Neutrophil (primary cell): ENCODE data around the gene CCSER1.

Experiments
- H3K27ac ChIP-seq: fragments of 200-600 bp; sonication (generic); 2 replicates; pipeline ENCODE4 v1.5.1; 2016; ENCODE audit warnings: mild to moderate bottlenecking, moderate library complexity
- H3K27me3 ChIP-seq: fragments of 200-600 bp; sonication (generic); 2 replicates; pipeline ENCODE4 v1.6.0; 2016; ENCODE audit warnings: mild to moderate bottlenecking
- H3K36me3 ChIP-seq: fragments of 200-600 bp; sonication (generic); 2 replicates; pipeline ENCODE4 v1.5.1; 2017
- H3K4me1 ChIP-seq, 2 experiments: fragments of 200-600 bp in 1 of 2; sonication (generic) in 1 of 2; 1 replicate in 1 of 2; 2 replicates in 1 of 2; pipeline versions ENCODE4 v1.5.1 to v1.6.1; 2013 to 2016; ENCODE audit warnings: low read depth in 1 of 2, low read length in 1 of 2, mild to moderate bottlenecking in 1 of 2, moderate library complexity in 1 of 2; ENCODE audit not compliant: control insufficient read depth in 1 of 2, insufficient read depth in 1 of 2
- H3K4me3 ChIP-seq, 2 experiments: fragments of 200-600 bp in 1 of 2; sonication (generic) in 1 of 2; 1 replicate in 1 of 2; 2 replicates in 1 of 2; pipeline ENCODE4 v1.5.1; 2013 to 2016; ENCODE audit warnings: low read depth in 1 of 2, low read length in 1 of 2, mild to moderate bottlenecking in 1 of 2, moderate library complexity in 1 of 2
- H3K9me3 ChIP-seq: fragments of 200-600 bp; sonication (generic); 2 replicates; pipeline ENCODE4 v1.5.1; 2016
- CTCF ChIP-seq: fragments of 200-600 bp; sonication (generic); IDR thresholded peaks from 2 replicates; pipeline ENCODE4 v1.5.1; 2016; ENCODE audit warnings: antibody characterized with exemption

Gene CCSER1

GRCh38 chr4:91037951-91038350, 910.8 kb downstream of the CCSER1 start:
- TF ChIP-seq CTCF: no peak
- Histone ChIP-seq H3K4me3 (no peak overlapping the region), H3K27ac (no peak overlapping the region), H3K9me3 (no peaks in the 10 kb centered on the region), H3K27me3 (no peaks in the 10 kb centered on the region), H3K4me1 (no peaks in the 10 kb centered on the region), H3K36me3 (no peaks in the 10 kb centered on the region)

- no peak for TF ChIP-seq CTCF
- Histone ChIP-seq H3K4me1 (no peaks in the 10 kb centered on the region), H3K27ac (no peak overlapping the region), H3K4me3 (no peak overlapping the region), H3K36me3 (no peaks in the 10 kb centered on the region), H3K9me3 (no peaks in the 10 kb centered on the region), H3K27me3 (no peaks in the 10 kb centered on the region)
Measured at GRCh38 chr4:91057871-91058270, 930.7 kb downstream of the CCSER1 start.

GRCh38 chr4:91058345-91058744, 931.2 kb downstream of the CCSER1 start:
- Histone ChIP-seq H3K27me3 (no peaks in the 10 kb centered on the region), H3K4me3 (no peak overlapping the region), H3K4me1 (no peaks in the 10 kb centered on the region), H3K36me3 (no peaks in the 10 kb centered on the region), H3K9me3 (no peaks in the 10 kb centered on the region), H3K27ac (no peak overlapping the region)
- TF ChIP-seq CTCF: no peak

GRCh38 chr4:91064157-91064853, 937.1 kb downstream of the CCSER1 start:
- no peak overlapping the region for H3K4me3 ChIP-seq
- H3K4me1 ChIP-seq: no peaks in the 10 kb centered on the region
- H3K27me3 ChIP-seq: no peaks in the 10 kb centered on the region
- no peaks in the 10 kb centered on the region for H3K9me3 ChIP-seq
- no peaks in the 10 kb centered on the region for H3K36me3 ChIP-seq
- no peak for TF ChIP-seq CTCF
- H3K27ac ChIP-seq: no peak overlapping the region

- Histone ChIP-seq H3K36me3 (no peaks in the 10 kb centered on the region), H3K9me3 (no peaks in the 10 kb centered on the region), H3K27ac (no peak overlapping the region), H3K4me1 (no peaks in the 10 kb centered on the region), H3K27me3 (no peaks in the 10 kb centered on the region), H3K4me3 (no peak overlapping the region)
- no peak for TF ChIP-seq CTCF
Measured at GRCh38 chr4:91065117-91065516, 937.9 kb downstream of the CCSER1 start.
